Uterus (tissue), 2 donors: Measurements from ENCODE around the gene TRIM6.

Experiments
- POLR2A ChIP-seq, 2 donors: fragments of 450-650 bp; IDR thresholded peaks; one replicate each; pipeline ENCODE4 v1.6.1; 2016; ENCODE audit warnings: antibody characterized with exemption in 2 of 2, mild to moderate bottlenecking in 1 of 2, moderate library complexity in 1 of 2
- TF ChIP-seq, protein P1 (sequence below), 4 experiments: fragments of 200-600 bp in 2 of 4; fragments of 450-650 bp in 2 of 4; sonication (generic) in 2 of 4; IDR thresholded peaks; one replicate each; pipeline ENCODE4 v1.5.1; 2016 to 2019; ENCODE audit warnings: antibody characterized with exemption in 4 of 4, mild to moderate bottlenecking in 2 of 4, moderate library complexity in 1 of 4

- no peak for TF ChIP-seq POLR2A (IDR thresholded peaks at IDR 0.05)
- TF ChIP-seq, protein P1, sequence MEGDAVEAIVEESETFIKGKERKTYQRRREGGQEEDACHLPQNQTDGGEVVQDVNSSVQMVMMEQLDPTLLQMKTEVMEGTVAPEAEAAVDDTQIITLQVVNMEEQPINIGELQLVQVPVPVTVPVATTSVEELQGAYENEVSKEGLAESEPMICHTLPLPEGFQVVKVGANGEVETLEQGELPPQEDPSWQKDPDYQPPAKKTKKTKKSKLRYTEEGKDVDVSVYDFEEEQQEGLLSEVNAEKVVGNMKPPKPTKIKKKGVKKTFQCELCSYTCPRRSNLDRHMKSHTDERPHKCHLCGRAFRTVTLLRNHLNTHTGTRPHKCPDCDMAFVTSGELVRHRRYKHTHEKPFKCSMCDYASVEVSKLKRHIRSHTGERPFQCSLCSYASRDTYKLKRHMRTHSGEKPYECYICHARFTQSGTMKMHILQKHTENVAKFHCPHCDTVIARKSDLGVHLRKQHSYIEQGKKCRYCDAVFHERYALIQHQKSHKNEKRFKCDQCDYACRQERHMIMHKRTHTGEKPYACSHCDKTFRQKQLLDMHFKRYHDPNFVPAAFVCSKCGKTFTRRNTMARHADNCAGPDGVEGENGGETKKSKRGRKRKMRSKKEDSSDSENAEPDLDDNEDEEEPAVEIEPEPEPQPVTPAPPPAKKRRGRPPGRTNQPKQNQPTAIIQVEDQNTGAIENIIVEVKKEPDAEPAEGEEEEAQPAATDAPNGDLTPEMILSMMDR (IDR thresholded peaks at IDR 0.05): no peak
Observed at GRCh38 chr11:5604896-5605295, 8.5 kb downstream of the TRIM6 start.
